HG03095 (cell line): ENCODE data around the gene SH3PXD2B.

Experiments used
- ATAC-seq: cut with Tn5 transposase; IDR thresholded peaks from one replicate; pipeline ENCODE4 v1.9.1; 2021; ENCODE audit warnings: moderate library complexity; ENCODE audit not compliant: unreplicated experiment

SH3PXD2B gene

GRCh38 chr5:172454358-172455086 is at the start of gene SH3PXD2B:
Gene SH3PXD2B (minus strand): TSS chr5:172454525. CDS start chr5:172454352, 173 bp downstream.
- ATAC-seq = no peak

GRCh38 chr5:172502969-172503368 is 48.6 kb upstream of the SH3PXD2B start:
- ATAC-seq = no peak

GRCh38 chr5:172502410-172502809 is 48.1 kb upstream of the SH3PXD2B start:
- no peak for ATAC-seq

- no peak for ATAC-seq
Measured at GRCh38 chr5:172501708-172502320, 47.5 kb upstream of the SH3PXD2B start.

- ATAC-seq = no peak
Measured at GRCh38 chr5:172499287-172499686, 45.0 kb upstream of the SH3PXD2B start.

- no peak for ATAC-seq
Measured at GRCh38 chr5:172498431-172499129, 44.3 kb upstream of the SH3PXD2B start.

GRCh38 chr5:172497591-172498255 is 43.4 kb upstream of the SH3PXD2B start:
- ATAC-seq = no peak

- ATAC-seq = no peak
Measured at GRCh38 chr5:172496671-172497371, 42.5 kb upstream of the SH3PXD2B start.

GRCh38 chr5:172494630-172495505 is 40.5 kb upstream of the SH3PXD2B start:
- ATAC-seq = no peak

GRCh38 chr5:172493906-172494305 is 39.6 kb upstream of the SH3PXD2B start:
- ATAC-seq = no peak

- ATAC-seq = no peak
Measured at GRCh38 chr5:172493461-172493860, 39.1 kb upstream of the SH3PXD2B start.

- no peak for ATAC-seq
Measured at GRCh38 chr5:172493002-172493401, 38.7 kb upstream of the SH3PXD2B start.

- no peak for ATAC-seq
Measured at GRCh38 chr5:172492097-172492840, 37.9 kb upstream of the SH3PXD2B start.

- ATAC-seq = no peak
Measured at GRCh38 chr5:172491481-172491880, 37.2 kb upstream of the SH3PXD2B start.

- no peak for ATAC-seq
Measured at GRCh38 chr5:172490514-172491461, 36.5 kb upstream of the SH3PXD2B start.

GRCh38 chr5:172488221-172488620 is 33.9 kb upstream of the SH3PXD2B start:
- ATAC-seq = no peak

- ATAC-seq = no peak
Measured at GRCh38 chr5:172487671-172488070, 33.3 kb upstream of the SH3PXD2B start.

- ATAC-seq = no peak
Measured at GRCh38 chr5:172486912-172487311, 32.6 kb upstream of the SH3PXD2B start.
